HepG2 (cell line): ENCODE measurements around the gene CGNL1. TPM values are rescaled to one million over a fixed set of nuclear protein-coding genes. Genes with fewer than 3 reads are reported as not detected.

Experiments used
- ATAC-seq: fragments of 200-7000 bp; cut with Tn5 transposase; 3 replicates; pipeline ENCODE4 v1.9.1; 2020; ENCODE audit warnings: mild to moderate bottlenecking, moderate library complexity
- BruUV-seq: library from RNA; stranded (reverse); fragments of 400-500 nt; replicated peaks from 2 replicates; lab custom pipeline; 2021; lab: Mats Ljungman, UMichigan
- CTCF ChIA-PET: fragments of 300-600 bp; formaldehyde crosslinking; extraction: SDS; loops from one replicate; lab custom pipeline; 2021; ENCODE audit warnings: low total read pairs, inconsistent platforms, low intra/inter-chr PET ratio; lab: Yijun Ruan, JAX
- POLR2A ChIA-PET: fragments of 350-600 bp; sonication (Branson Sonifier 250); formaldehyde crosslinking; loops from one replicate; lab custom pipeline; 2020; ENCODE audit warnings: antibody characterized with exemption, inconsistent platforms; lab: Yijun Ruan, JAX
- DNase-seq: peaks from one replicate; pipeline ENCODE4 v3.0.0-alpha.2; 2015; ENCODE audit warnings: low spot score
- FAIRE-seq: peaks from 3 replicates; lab custom pipeline; 2011; peaks lifted over from hg19 to GRCh38; lab: Jason Lieb, UNC
- H2AFZ ChIP-seq: one replicate; pipeline ENCODE4 v1.6.1; 2011; ENCODE audit warnings: low read length, inconsistent platforms
- H3K27ac ChIP-seq: fragments of 300-600 bp; 3 replicates; pipeline ENCODE4 v1.8.0; 2011; ENCODE audit warnings: mixed run types, mild to moderate bottlenecking, mixed read lengths, low read length, inconsistent platforms; ENCODE audit not compliant: insufficient read depth; ENCODE audit errors: extremely low read length
- H3K27me3 ChIP-seq, 2 experiments: fragments of 200-600 bp in 1 of 2; 2 replicates in 1 of 2; 3 replicates in 1 of 2; pipeline versions ENCODE4 v1.6.0 to v1.8.0; 2011; ENCODE audit warnings: low read length in 2 of 2, mild to moderate bottlenecking in 2 of 2, moderate library complexity in 2 of 2, inconsistent platforms in 1 of 2; ENCODE audit not compliant: insufficient read depth in 2 of 2, control insufficient read depth in 1 of 2
- H3K36me3 ChIP-seq, 2 experiments: fragments of 200-600 bp in 1 of 2; replicated peaks in 1 of 2; 2 replicates in 1 of 2; 3 replicates in 1 of 2; pipeline versions ENCODE4 v1.5.1 to v1.8.0; 2011; ENCODE audit warnings: low read length in 2 of 2, inconsistent platforms in 1 of 2; ENCODE audit not compliant: insufficient read depth in 2 of 2, control insufficient read depth in 1 of 2
- H3K4me1 ChIP-seq: 2 replicates; pipeline ENCODE4 v1.5.1; 2012; ENCODE audit warnings: low read length, inconsistent platforms; ENCODE audit not compliant: insufficient read depth
- H3K4me2 ChIP-seq: 2 replicates; pipeline ENCODE4 v1.6.0; 2011; ENCODE audit warnings: low read depth, low read length, inconsistent platforms
- H3K4me3 ChIP-seq, 3 experiments: fragments of 200-600 bp in 1 of 3; sonication (generic), shearing (Covaris generic) in 1 of 3; replicated peaks in 1 of 3; 2 replicates each; pipeline ENCODE4 v1.5.1; 2011 to 2016; ENCODE audit warnings: low read length in 3 of 3, inconsistent platforms in 2 of 3, low read depth in 2 of 3, mild to moderate bottlenecking in 2 of 3, control low read depth in 1 of 3, mixed read lengths in 1 of 3; ENCODE audit not compliant: insufficient read depth in 1 of 3
- H3K79me2 ChIP-seq: one replicate; pipeline ENCODE4 v1.6.1; 2011; ENCODE audit warnings: low read length, inconsistent platforms; ENCODE audit not compliant: insufficient read depth
- H3K9ac ChIP-seq: 2 replicates; pipeline ENCODE4 v1.6.0; 2011; ENCODE audit warnings: mild to moderate bottlenecking, low read depth, low read length, inconsistent platforms; ENCODE audit not compliant: insufficient read depth
- H3K9me3 ChIP-seq: 2 replicates; pipeline ENCODE4 v1.5.1; 2012; ENCODE audit warnings: mild to moderate bottlenecking, low read length
- H4K20me1 ChIP-seq: 2 replicates; pipeline ENCODE4 v1.6.0; 2011; ENCODE audit warnings: inconsistent platforms, mild to moderate bottlenecking, low read length, moderate library complexity; ENCODE audit not compliant: insufficient read depth
- ARNT2 ChIP-seq: sonication (generic); formaldehyde crosslinking; IDR thresholded peaks from 2 replicates; pipeline ENCODE4 v1.8.0; 2022; ENCODE audit warnings: mild to moderate bottlenecking, low read depth, missing genetic modification reagents, moderate library complexity
- BORCS8-MEF2B ChIP-seq: sonication (generic); formaldehyde crosslinking; IDR thresholded peaks from 2 replicates; pipeline ENCODE4 v1.8.0; 2022; ENCODE audit warnings: mild to moderate bottlenecking, missing genetic modification reagents
- ESRRA ChIP-seq: sonication (generic); formaldehyde crosslinking; IDR thresholded peaks from 2 replicates; pipeline ENCODE4 v1.5.1; 2020; ENCODE audit warnings: mild to moderate bottlenecking, low read depth, missing genetic modification reagents
- HOXA9 ChIP-seq: sonication (generic); formaldehyde crosslinking; IDR thresholded peaks from 2 replicates; pipeline ENCODE4 v1.8.1; 2022; ENCODE audit warnings: missing genetic modification reagents, mild to moderate bottlenecking, moderate library complexity, borderline replicate concordance
- KDM1A ChIP-seq: IDR thresholded peaks from 2 replicates; pipeline ENCODE4 v1.6.1; 2016; ENCODE audit warnings: missing compliant biosample characterization
- NCOR1 ChIP-seq: fragments of 200-600 bp; sonication (generic); IDR thresholded peaks from 2 replicates; pipeline ENCODE4 v1.7.0; 2017; ENCODE audit warnings: antibody characterized with exemption, low read length, borderline replicate concordance
- ONECUT2 ChIP-seq: sonication (generic); formaldehyde crosslinking; IDR thresholded peaks from 2 replicates; pipeline ENCODE4 v1.4.0; 2020; ENCODE audit warnings: missing genetic modification reagents
- RARG ChIP-seq: sonication (generic); formaldehyde crosslinking; IDR thresholded peaks from 2 replicates; pipeline ENCODE4 v1.4.0; 2020; ENCODE audit warnings: low read depth, mild to moderate bottlenecking, missing genetic modification reagents
- RBFOX2 ChIP-seq: fragments of 200-400 bp; formaldehyde crosslinking; IDR thresholded peaks from 2 replicates; pipeline ENCODE4 v1.6.1; 2017; ENCODE audit warnings: low read depth, mild to moderate bottlenecking, low read length
- RFX1 ChIP-seq: fragments of 450-650 bp; IDR thresholded peaks from 2 replicates; pipeline ENCODE4 v1.6.1; 2017
- U2AF1 ChIP-seq: fragments of 200-400 bp; formaldehyde crosslinking; optimal IDR thresholded peaks from 2 replicates; pipeline ENCODE3; 2017; ENCODE audit warnings: mild to moderate bottlenecking, low read depth, low read length
- ZMAT3 ChIP-seq: sonication (generic); formaldehyde crosslinking; conservative IDR thresholded peaks from 2 replicates; pipeline ENCODE4 v1.7.0; 2021; ENCODE audit warnings: missing genetic modification reagents
- ZNF232 ChIP-seq: sonication (generic); formaldehyde crosslinking; IDR thresholded peaks from 2 replicates; pipeline ENCODE4 v1.4.0; 2020; ENCODE audit warnings: missing genetic modification reagents, borderline replicate concordance
- ZNF660 ChIP-seq: sonication (generic); formaldehyde crosslinking; IDR thresholded peaks from 2 replicates; pipeline ENCODE4 v1.5.1; 2020; ENCODE audit warnings: mild to moderate bottlenecking, low read depth, missing genetic modification reagents, borderline replicate concordance
- ZNF780A ChIP-seq: sonication (generic); formaldehyde crosslinking; IDR thresholded peaks from 2 replicates; pipeline ENCODE4 v1.8.0; 2022; ENCODE audit warnings: mild to moderate bottlenecking, missing genetic modification reagents, moderate library complexity
- WGBS: methylation state at CpG from one replicate; pipeline ENCODE4 v1.1.6; 2017; ENCODE audit warnings: low lambda C conversion rate; 5-methylcytosine and 5-hydroxymethylcytosine counted together
- in situ Hi-C: cut with HindIII; loops from 2 replicates; pipeline ENCODE4 v1.10.0; 2017; ENCODE audit warnings: low pct_unique_long_range_greater_than_20kb; ENCODE audit not compliant: extremely low pct_ligation_motif_present
- intact Hi-C: fragments of 100-400 bp; cut with micrococcal nuclease; formaldehyde crosslinking; loops from one replicate; pipeline ENCODE4 v1.10.0; 2022; ENCODE audit not compliant: unreplicated experiment
- polyA plus RNA-seq, 8 experiments: library from polyadenylated mRNA; depleted of rRNA in 3 of 8; stranded (reverse) in 7 of 8; unstranded in 1 of 8; fragments of >200 nt; fragmentation: Illumina TruSeq in 4 of 8; extraction: Trizol in 4 of 8; gene quantifications; 2 replicates each; pipeline versions ENCODE4 v1.2.1 to v1.2.3, GENCODE V29; 2011 to 2016; ENCODE audit warnings: low read depth in 4 of 8, missing spikeins in 1 of 8, mixed read lengths in 1 of 8; ENCODE audit not compliant: insufficient read depth in 1 of 8
- total RNA-seq, 5 experiments: library from RNA; depleted of rRNA; stranded (reverse); fragments of >200 nt; fragmentation: Illumina TruSeq; extraction: Trizol; gene quantifications; 2 replicates each; pipeline ENCODE4 v1.2.3, GENCODE V29; 2016; ENCODE audit warnings: low read depth in 1 of 5
- TF ChIP-seq, protein P1 (sequence below): sonication (generic); formaldehyde crosslinking; IDR thresholded peaks from 2 replicates; pipeline ENCODE4 v1.4.0; 2020; ENCODE audit warnings: low read depth, missing genetic modification reagents
- TF ChIP-seq, protein P2 (sequence below): sonication (generic); formaldehyde crosslinking; IDR thresholded peaks from 2 replicates; pipeline ENCODE4 v1.4.0; 2020; ENCODE audit warnings: mild to moderate bottlenecking, missing genetic modification reagents, borderline replicate concordance
- TF ChIP-seq, protein P3 (sequence below): sonication (generic); formaldehyde crosslinking; IDR thresholded peaks from 2 replicates; pipeline ENCODE4 v1.8.1; 2023; ENCODE audit warnings: mild to moderate bottlenecking, missing genetic modification reagents

The CGNL1 gene
- total and polyA plus RNA-seq, 2 of the 13 experiments (the other 11 are each of a cell fraction or from before 2014, with no cell fraction given) = 5.6 to 15.6 TPM

DNA sequence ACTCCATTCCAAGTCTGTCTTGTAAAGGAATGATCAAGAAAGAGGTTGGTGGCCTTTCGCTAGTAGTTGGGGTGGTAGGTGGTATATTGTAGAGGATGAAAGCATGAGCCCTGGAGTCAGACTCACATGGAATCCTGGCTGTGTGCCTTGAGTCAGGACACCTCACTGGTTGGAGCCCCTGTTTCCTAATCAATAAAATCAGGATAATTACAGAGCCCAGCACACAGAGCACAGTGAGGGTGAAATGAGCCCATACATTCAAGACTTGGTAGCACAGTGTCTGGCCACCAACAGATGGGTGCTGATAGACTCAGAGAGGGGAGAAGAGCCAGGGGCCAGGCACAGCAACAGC, 120.3 kb downstream of the CGNL1 start:
- no peaks in the 10 kb centered on the region for H3K79me2 ChIP-seq
- in situ Hi-C loops (no loop called here), intact Hi-C loops (no loop called here)
- no peaks in the 10 kb centered on the region for H4K20me1 ChIP-seq
- H3K27ac ChIP-seq = peak overlapping the region; percentile 94
- peak overlapping the region; percentile 74 for H3K4me2 ChIP-seq
- CTCF ChIA-PET = no interaction called here
- peak overlapping the region in 1 of 3 experiments; percentile 55; a peak in 2 of 6 replicates for H3K4me3 ChIP-seq
- 94% methylated on average over 1 of the region's 1 CpG for WGBS
- H3K9ac ChIP-seq = peak overlapping the region; percentile 77
- no peaks in the 10 kb centered on the region for H3K27me3 ChIP-seq
- no peaks in the 10 kb centered on the region for H3K36me3 ChIP-seq
- no peak overlapping the region for H2AFZ ChIP-seq
- no peak for FAIRE-seq
- BruUV-seq = TSS peak; percentile 98
- DNase-seq = no peak
- H3K4me1 ChIP-seq = peaks cover 71% of the 10 kb centered on the region
- H3K9me3 ChIP-seq = no peaks in the 10 kb centered on the region
- peak; percentile 23 for ATAC-seq
- POLR2A ChIA-PET = interaction anchor here (2.0 to 2.6 kb wide), 2 partner anchors 10 to 18 kb away, joined by 9 to 26 read pairs; no protein-coding TSS in a partner anchor
- TF ChIP-seq RBFOX2 (peak; percentile 60; the same call in 1 of the 2 replicates), ESRRA (peak; percentile 11; the same call in 1 of the 2 replicates), RFX1 (no peak), ZNF232 (peak; percentile 26; the same call in 1 of the 2 replicates), U2AF1 (peak; percentile 20), RARG (CRISPR knock-in tag) (0 out of 2 replicates have a peak, but pooled peaks have one; percentile 1), ARNT2 (CRISPR knock-in tag) (0 out of 2 replicates have a peak, but pooled peaks have one; percentile 3), ZMAT3 (0 out of 2 replicates have a peak, but pooled peaks have one; percentile 5), ZNF780A (0 out of 2 replicates have a peak, but pooled peaks have one; percentile 1), BORCS8-MEF2B (no peak), NCOR1 (no peak), HOXA9 (no peak), ONECUT2 (CRISPR knock-in tag) (peak; percentile 34; the same call in 1 of the 2 replicates), KDM1A (no peak), ZNF660 (CRISPR knock-in tag) (no peak)
- TF ChIP-seq, protein P1, sequence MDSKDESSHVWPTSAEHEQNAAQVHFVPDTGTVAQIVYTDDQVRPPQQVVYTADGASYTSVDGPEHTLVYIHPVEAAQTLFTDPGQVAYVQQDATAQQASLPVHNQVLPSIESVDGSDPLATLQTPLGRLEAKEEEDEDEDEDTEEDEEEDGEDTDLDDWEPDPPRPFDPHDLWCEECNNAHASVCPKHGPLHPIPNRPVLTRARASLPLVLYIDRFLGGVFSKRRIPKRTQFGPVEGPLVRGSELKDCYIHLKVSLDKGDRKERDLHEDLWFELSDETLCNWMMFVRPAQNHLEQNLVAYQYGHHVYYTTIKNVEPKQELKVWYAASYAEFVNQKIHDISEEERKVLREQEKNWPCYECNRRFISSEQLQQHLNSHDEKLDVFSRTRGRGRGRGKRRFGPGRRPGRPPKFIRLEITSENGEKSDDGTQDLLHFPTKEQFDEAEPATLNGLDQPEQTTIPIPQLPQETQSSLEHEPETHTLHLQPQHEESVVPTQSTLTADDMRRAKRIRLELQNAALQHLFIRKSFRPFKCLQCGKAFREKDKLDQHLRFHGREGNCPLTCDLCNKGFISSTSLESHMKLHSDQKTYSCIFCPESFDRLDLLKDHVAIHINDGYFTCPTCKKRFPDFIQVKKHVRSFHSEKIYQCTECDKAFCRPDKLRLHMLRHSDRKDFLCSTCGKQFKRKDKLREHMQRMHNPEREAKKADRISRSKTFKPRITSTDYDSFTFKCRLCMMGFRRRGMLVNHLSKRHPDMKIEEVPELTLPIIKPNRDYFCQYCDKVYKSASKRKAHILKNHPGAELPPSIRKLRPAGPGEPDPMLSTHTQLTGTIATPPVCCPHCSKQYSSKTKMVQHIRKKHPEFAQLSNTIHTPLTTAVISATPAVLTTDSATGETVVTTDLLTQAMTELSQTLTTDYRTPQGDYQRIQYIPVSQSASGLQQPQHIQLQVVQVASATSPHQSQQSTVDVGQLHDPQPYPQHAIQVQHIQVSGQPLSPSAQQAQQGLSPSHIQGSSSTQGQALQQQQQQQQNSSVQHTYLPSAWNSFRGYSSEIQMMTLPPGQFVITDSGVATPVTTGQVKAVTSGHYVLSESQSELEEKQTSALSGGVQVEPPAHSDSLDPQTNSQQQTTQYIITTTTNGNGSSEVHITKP (CRISPR knock-in tag) = no peak
- TF ChIP-seq, protein P2, sequence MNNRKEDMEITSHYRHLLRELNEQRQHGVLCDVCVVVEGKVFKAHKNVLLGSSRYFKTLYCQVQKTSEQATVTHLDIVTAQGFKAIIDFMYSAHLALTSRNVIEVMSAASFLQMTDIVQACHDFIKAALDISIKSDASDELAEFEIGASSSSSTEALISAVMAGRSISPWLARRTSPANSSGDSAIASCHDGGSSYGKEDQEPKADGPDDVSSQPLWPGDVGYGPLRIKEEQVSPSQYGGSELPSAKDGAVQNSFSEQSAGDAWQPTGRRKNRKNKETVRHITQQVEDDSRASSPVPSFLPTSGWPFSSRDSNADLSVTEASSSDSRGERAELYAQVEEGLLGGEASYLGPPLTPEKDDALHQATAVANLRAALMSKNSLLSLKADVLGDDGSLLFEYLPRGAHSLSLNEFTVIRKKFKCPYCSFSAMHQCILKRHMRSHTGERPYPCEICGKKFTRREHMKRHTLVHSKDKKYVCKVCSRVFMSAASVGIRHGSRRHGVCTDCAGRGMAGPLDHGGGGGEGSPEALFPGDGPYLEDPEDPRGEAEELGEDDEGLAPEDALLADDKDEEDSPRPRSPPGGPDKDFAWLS (CRISPR knock-in tag) = 0 out of 2 replicates have a peak, but pooled peaks have one; percentile 26
- TF ChIP-seq, protein P3, sequence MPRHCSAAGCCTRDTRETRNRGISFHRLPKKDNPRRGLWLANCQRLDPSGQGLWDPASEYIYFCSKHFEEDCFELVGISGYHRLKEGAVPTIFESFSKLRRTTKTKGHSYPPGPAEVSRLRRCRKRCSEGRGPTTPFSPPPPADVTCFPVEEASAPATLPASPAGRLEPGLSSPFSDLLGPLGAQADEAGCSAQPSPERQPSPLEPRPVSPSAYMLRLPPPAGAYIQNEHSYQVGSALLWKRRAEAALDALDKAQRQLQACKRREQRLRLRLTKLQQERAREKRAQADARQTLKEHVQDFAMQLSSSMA (CRISPR knock-in tag) = 0 out of 2 replicates have a peak, but pooled peaks have one; percentile 58
